Body of pancreas (tissue), 4 donors: ENCODE measurements around the gene DNM3. TPM values are rescaled to one million over a fixed set of nuclear protein-coding genes. Genes with fewer than 3 reads are reported as not detected.

ENCODE experiments used
- ATAC-seq: fragments of 150-250 bp; one replicate; pipeline ENCODE4 v1.9.1; 2016
- DNase-seq, 4 donors: peaks; one replicate each; pipeline ENCODE4 v3.0.0-alpha.2; 2019
- H3K27ac ChIP-seq, 4 donors: fragments of 200-600 bp; sonication (generic); 1 replicate in 3 of 4; 2 replicates in 1 of 4; pipeline versions ENCODE4 v1.5.1 to v1.6.1; 2016 to 2019; ENCODE audit warnings: mild to moderate bottlenecking in 1 of 4, mixed read lengths in 1 of 4, moderate library complexity in 1 of 4
- H3K27me3 ChIP-seq, 2 donors: fragments of 200-600 bp; sonication (generic); one replicate each; pipeline ENCODE4 v1.6.0; 2016; ENCODE audit warnings: mild to moderate bottlenecking in 1 of 2
- H3K36me3 ChIP-seq, 2 donors: fragments of 200-600 bp; sonication (generic); replicated peaks in 1 of 2; 2 replicates each; pipeline ENCODE4 v1.5.1; 2016; ENCODE audit warnings: low read depth in 2 of 2; ENCODE audit not compliant: insufficient read depth in 1 of 2
- H3K4me1 ChIP-seq: fragments of 200-600 bp; sonication (generic); one replicate; pipeline ENCODE4 v1.6.0; 2016
- H3K4me3 ChIP-seq, 2 donors: fragments of 200-600 bp; sonication (generic); 1 replicate in 1 of 2; 2 replicates in 1 of 2; pipeline ENCODE4 v1.5.1; 2016 to 2019
- H3K9me3 ChIP-seq, 3 donors: fragments of 200-600 bp; sonication (generic); 1 replicate in 2 of 3; 2 replicates in 1 of 3; pipeline ENCODE4 v1.5.1; 2016
- POLR2A ChIP-seq, 3 donors: fragments of 450-650 bp; IDR thresholded peaks; one replicate each; pipeline ENCODE4 v1.6.1; 2016; ENCODE audit warnings: antibody characterized with exemption in 3 of 3, mild to moderate bottlenecking in 2 of 3
- WGBS, 2 donors: methylation state at CpG; one replicate each; pipeline ENCODE4 v1.1.5; 2017; 5-methylcytosine and 5-hydroxymethylcytosine counted together
- intact Hi-C: fragments of 100-400 bp; cut with DNase I; formaldehyde crosslinking; loops from one replicate; pipeline ENCODE4 v1.15.1; 2023
- total RNA-seq, 2 donors: library from RNA; depleted of rRNA; stranded (reverse); fragments of >200 nt; gene quantifications; one replicate each; pipeline ENCODE4 v1.1.0, GENCODE V29; 2016
- TF ChIP-seq, protein P1 (sequence below), 7 experiments: fragments of 450-650 bp in 4 of 7; fragments of 200-600 bp in 3 of 7; sonication (generic) in 3 of 7; IDR thresholded peaks; one replicate each; pipeline ENCODE4 v1.5.1; 2016 to 2019; ENCODE audit warnings: antibody characterized with exemption in 7 of 7

Gene DNM3
- total RNA-seq, 2 donors from 2014 or later: 2.9 to 4.0 TPM

DNA sequence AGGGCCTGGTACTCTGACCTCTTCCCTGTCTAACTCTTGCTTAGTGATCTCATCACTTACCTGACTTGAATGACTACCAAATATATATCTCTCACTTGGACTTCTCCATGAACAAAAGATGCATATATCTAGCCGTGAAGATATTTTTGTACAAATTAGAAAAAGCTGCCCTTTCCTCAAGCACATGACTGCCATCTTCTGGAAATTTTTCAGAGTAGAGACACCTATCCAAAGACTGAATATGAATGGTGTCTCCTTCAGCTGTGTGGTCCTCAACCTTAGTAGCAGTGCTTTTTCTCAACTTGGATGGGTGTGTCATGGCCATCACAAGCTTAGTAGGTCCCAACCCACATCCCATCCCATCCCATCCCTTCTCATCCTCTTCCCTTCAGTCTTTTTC is 142.3 kb downstream of the DNM3 start:
- no peaks in the 10 kb centered on the region for H3K9me3 ChIP-seq
- WGBS, 2 donors: 17 to 36% methylated on average over 1 of the region's 1 CpG
- TF ChIP-seq, protein P1, sequence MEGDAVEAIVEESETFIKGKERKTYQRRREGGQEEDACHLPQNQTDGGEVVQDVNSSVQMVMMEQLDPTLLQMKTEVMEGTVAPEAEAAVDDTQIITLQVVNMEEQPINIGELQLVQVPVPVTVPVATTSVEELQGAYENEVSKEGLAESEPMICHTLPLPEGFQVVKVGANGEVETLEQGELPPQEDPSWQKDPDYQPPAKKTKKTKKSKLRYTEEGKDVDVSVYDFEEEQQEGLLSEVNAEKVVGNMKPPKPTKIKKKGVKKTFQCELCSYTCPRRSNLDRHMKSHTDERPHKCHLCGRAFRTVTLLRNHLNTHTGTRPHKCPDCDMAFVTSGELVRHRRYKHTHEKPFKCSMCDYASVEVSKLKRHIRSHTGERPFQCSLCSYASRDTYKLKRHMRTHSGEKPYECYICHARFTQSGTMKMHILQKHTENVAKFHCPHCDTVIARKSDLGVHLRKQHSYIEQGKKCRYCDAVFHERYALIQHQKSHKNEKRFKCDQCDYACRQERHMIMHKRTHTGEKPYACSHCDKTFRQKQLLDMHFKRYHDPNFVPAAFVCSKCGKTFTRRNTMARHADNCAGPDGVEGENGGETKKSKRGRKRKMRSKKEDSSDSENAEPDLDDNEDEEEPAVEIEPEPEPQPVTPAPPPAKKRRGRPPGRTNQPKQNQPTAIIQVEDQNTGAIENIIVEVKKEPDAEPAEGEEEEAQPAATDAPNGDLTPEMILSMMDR (IDR thresholded peaks at IDR 0.05): peak in 1 of 7 experiments; percentile 6
- no peak for TF ChIP-seq POLR2A (IDR thresholded peaks at IDR 0.05)
- no peak for DNase-seq
- intact Hi-C loops: loop anchor here (5.0 kb wide), 1 partner anchor 181 kb away; no protein-coding TSS in a partner anchor
- H3K27ac ChIP-seq: no peak overlapping the region
- no peak for ATAC-seq
- H3K36me3 ChIP-seq: no peaks in the 10 kb centered on the region
- H3K4me3 ChIP-seq: no peak overlapping the region
- H3K27me3 ChIP-seq: no peaks in the 10 kb centered on the region
- no peaks in the 10 kb centered on the region for H3K4me1 ChIP-seq

DNA sequence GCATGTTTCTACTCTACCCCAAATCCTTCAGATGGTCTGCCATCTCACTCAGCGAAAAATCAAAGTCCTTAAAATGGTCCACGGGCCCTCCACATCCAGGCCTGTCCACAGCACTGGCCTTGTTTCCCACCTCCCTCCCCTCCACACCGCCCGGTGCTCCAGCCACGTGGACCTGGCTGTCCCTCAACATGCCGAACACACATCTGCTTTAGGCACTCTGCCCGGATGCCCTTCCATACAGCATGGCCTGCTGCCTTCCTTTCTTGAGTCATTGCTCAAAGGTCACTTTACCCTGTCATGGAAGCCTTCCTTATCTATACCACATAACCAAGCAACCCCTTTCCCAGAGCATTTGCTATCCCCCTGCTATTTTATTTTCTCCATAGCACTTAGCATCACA is 143.0 kb downstream of the DNM3 start:
- 32 to 43% methylated on average over 7 of the region's 7 CpGs for WGBS, 2 donors
- no peaks in the 10 kb centered on the region for H3K4me1 ChIP-seq
- no peaks in the 10 kb centered on the region for H3K9me3 ChIP-seq
- ATAC-seq (no peak), DNase-seq (peak in 3 of 4 donors; percentile 14 to 37 (median 25))
- TF ChIP-seq, protein P1 (IDR thresholded peaks at IDR 0.05): no peak
- TF ChIP-seq POLR2A (IDR thresholded peaks at IDR 0.05): no peak
- H3K27me3 ChIP-seq: no peaks in the 10 kb centered on the region
- H3K36me3 ChIP-seq: no peaks in the 10 kb centered on the region
- H3K4me3 ChIP-seq: no peak overlapping the region
- intact Hi-C loops: loop anchor here (5.0 kb wide), 1 partner anchor 182 kb away; no protein-coding TSS in a partner anchor
- H3K27ac ChIP-seq: no peak overlapping the region

DNA sequence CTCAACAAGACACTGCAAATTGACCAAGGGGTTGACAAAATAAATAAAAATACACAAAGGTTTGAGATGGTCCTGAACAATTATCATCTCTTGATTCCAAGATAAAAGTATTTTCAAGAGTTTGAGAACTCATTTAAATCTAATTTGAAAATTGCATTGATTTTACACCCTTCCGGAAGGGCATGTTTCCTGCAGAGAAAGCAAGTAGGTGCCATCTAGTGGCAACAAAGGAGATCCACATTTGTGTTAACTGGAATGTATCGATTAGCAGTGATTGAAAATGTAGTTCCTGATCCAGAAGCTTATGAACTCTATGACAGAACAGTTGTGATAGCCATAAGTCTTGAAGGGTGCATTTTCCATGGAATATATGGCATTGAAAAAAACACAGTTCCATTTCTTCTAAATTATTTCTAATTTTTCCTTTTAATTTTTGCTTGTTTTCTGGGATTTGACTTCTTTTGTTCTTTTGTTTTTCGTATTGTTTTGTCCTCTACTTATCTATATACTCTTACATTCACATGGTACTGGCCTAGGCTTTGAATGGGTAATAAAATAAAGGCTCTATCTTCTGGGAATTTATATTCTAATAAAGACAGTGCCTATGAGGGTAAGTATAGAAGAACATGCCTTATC is 143.7 kb downstream of the DNM3 start:
- DNase-seq: peak in 1 of 4 donors; percentile 36
- peak; percentile 64 for ATAC-seq
- Histone ChIP-seq H3K9me3 (no peaks in the 10 kb centered on the region), H3K4me1 (no peaks in the 10 kb centered on the region), H3K36me3 (no peaks in the 10 kb centered on the region), H3K27me3 (no peaks in the 10 kb centered on the region), H3K4me3 (no peak overlapping the region), H3K27ac (no peak overlapping the region)
- intact Hi-C loops: loop anchor here (5.0 kb wide), 1 partner anchor 183 kb away; no protein-coding TSS in a partner anchor
- WGBS, 2 donors: 23% methylated on average over 3 of the region's 3 CpGs
- TF ChIP-seq POLR2A (IDR thresholded peaks at IDR 0.05): no peak
- TF ChIP-seq, protein P1 (IDR thresholded peaks at IDR 0.05): peak; percentile 59 to 85 (median 77)

DNA sequence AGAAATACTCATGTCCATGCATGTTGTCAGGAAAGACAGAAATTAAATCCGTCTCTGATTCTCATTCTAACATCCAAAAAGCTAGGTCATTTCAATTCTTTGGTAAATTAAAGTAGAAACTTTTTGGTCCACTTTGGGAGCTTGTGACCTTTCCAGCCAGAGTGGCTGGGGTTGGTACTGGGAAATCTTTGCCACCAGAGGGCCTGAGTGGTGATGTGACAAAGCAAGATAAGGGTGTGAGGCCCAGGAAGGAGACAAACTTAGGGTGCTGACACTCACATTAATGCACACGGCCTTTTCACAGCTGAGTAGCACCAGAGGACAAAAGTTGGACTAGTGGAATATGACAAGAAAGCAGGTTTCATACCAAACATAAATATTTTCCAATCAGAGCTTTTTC is 144.3 kb downstream of the DNM3 start:
- no peaks in the 10 kb centered on the region for H3K4me1 ChIP-seq
- intact Hi-C loops: no loop called here
- H3K4me3 ChIP-seq: no peak overlapping the region
- no peaks in the 10 kb centered on the region for H3K9me3 ChIP-seq
- H3K36me3 ChIP-seq: no peaks in the 10 kb centered on the region
- no peak for ATAC-seq
- DNase-seq: no peak
- no peak for TF ChIP-seq POLR2A (IDR thresholded peaks at IDR 0.05)
- TF ChIP-seq, protein P1 (IDR thresholded peaks at IDR 0.05): no peak
- WGBS, 2 donors: 41 to 43% methylated on average over 2 of the region's 2 CpGs
- no peaks in the 10 kb centered on the region for H3K27me3 ChIP-seq
- no peak overlapping the region for H3K27ac ChIP-seq
